GM21528 (cell line): ENCODE measurements around the gene RNF186.
"Not testable (repeated sequence)": the region's sequence is repeated elsewhere in the genome, so short reads cannot be mapped to it uniquely, and the experiment has no call there.

Experiments used
- ATAC-seq: cut with Tn5 transposase; IDR thresholded peaks from one replicate; pipeline ENCODE4 v1.9.1; 2021; ENCODE audit warnings: mild to moderate bottlenecking, moderate library complexity; ENCODE audit not compliant: unreplicated experiment, low FRiP score

Gene RNF186

DNA sequence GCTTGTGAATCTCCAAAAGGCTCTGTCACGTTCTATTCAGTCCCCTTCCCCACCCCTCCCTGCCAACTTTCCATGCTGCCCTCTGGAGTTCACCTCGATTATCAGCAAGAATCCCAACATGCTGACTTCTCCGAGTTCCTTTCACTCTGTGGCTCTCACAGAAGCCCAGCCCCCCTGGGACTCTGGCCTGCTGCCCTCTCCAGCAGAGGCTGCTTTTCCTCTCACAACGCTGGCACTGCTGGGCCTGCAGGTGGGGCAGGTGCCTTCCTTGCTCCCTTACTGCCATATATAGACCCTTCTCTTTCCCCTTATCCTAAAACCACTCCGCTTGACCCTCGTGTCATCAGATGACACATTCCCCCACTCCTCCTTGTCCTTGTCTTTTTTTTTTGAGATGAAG, 10.2 kb upstream of the RNF186 start:
- ATAC-seq = no peak

- ATAC-seq = no peak
Observed at GRCh38 chr1:19824541-19824940, 9.5 kb upstream of the RNF186 start.

- no peak for ATAC-seq
Observed at GRCh38 chr1:19824036-19824435, 9.0 kb upstream of the RNF186 start.

DNA sequence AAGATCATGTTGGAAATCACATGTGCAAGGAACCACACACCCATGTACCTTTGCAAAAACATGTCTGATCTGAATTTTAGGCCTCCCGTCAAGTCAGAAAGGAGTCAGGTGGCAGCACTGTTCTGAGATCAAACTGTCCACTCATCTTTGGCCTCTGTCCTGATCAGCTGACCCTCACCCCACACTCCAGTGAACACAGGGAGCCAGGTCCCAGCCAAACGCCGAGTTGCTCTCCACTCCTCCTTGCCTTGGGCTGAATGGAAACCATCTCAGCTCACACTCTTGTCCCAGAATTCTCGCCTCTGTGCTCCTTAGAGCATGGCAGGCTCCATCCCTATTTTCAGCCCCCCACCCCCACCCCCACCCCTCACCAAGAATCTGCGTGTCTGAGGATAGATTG, 4.6 kb upstream of the RNF186 start:
- no peak for ATAC-seq

- no peak for ATAC-seq
Observed at GRCh38 chr1:19818324-19818723, 3.2 kb upstream of the RNF186 start.

- ATAC-seq = no peak
Observed at GRCh38 chr1:19817160-19817559, 2.1 kb upstream of the RNF186 start.

GRCh38 chr1:19816737-19817086, 1.6 kb upstream of the RNF186 start:
- not testable (repeated sequence) for ATAC-seq

- ATAC-seq = no peak
Observed at GRCh38 chr1:19815801-19816736, 986 bp upstream of the RNF186 start.

- no peak for ATAC-seq
Observed at GRCh38 chr1:19814244-19814661, 830 bp downstream of the RNF186 start.

DNA sequence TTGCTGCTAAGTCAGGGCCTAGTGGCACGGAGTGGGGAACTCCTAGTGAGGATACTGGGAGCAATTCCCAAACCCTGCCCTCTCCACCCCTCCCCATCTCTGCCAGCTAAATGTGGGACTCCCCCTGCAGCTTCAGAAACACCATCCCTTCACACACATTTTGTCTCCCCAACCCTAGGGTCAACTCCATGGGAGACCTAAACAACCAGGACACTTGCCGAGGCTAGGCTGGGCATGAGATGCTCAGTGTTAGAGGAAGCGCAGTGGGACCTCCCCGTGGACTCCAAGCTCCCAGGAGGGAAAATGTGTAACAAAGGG, 1.5 kb downstream of the RNF186 start:
- no peak for ATAC-seq

- no peak for ATAC-seq
Observed at GRCh38 chr1:19812875-19813642, 2.0 kb downstream of the RNF186 start.

GRCh38 chr1:19811206-19811851, 3.8 kb downstream of the RNF186 start:
- ATAC-seq = no peak

DNA sequence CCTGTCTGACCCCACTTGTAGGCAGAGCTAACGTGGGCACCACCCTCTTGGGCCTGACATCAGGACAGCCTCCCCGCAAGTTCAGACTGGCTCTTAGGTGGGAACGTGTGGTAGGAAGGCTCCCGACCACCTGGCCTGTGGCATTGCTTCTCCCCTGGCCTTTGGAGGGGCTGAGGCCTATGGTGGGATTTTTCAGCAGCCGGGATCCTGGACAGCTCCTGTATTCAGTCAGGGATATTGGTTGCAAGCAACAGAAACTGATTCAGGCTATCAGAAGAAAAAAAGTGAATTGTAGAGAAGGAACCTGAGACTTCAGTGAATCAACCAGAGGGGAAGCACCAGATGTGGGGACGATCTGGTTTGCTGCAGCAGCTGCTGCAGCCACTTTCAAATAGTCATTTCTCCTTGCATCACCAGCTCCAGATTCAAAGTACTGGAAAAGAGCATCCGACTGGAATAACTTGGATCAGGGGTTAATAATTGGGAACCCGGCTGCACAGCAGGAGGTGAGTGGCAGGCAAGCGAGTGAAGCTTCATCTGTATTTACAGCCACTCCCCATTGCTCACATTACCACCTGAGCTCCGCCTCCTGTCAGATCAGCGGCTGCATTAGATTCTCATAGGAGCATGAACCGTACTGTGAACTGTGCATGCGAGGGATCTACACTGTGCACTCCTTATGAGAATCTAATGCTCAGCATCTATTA, 5.9 kb downstream of the RNF186 start:
- ATAC-seq = no peak

- ATAC-seq = no peak
Observed at GRCh38 chr1:19808351-19808750, 6.7 kb downstream of the RNF186 start.

DNA sequence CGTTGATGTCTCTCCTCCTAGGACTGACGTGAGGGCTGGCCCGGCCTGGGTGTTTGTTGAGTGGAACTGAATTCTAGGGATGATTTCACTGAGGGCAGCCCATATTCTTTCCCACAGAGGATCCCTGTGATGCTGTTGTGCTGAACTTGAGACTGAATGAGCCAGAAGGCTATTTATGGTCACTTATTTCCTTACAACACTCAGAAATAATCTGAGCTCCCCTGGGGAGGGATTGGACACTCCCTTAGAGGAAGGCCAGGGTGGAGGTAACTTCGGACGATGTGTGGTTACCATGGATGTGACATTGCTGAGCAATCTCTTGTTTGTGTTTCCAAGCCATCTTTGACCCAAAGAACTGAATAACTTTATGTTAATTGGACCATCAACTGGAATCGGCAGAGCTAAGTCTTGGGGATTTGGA, 10.2 kb downstream of the RNF186 start:
- no peak for ATAC-seq

DNA sequence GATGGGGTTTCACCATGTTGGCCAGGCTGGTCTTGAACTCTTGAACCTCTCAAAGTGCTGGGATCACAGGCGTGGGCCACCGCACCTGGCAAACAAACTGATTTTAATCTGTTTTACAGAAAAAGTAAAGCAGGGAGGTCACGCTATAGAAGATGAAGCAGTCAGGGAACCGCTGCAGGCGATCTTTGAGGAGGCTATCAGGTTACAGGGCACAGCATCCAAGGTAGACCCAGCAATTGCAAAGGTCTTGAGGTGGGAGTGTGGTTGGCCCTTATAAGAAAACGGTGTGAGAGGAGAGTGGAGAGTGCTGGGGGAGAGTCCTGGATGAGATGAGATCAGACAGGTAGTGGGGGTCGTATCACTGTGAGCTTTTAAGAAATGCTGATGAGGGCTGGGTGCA, 12.8 kb downstream of the RNF186 start:
- no peak for ATAC-seq

GRCh38 chr1:19800076-19800804, 14.8 kb downstream of the RNF186 start:
- ATAC-seq = peak; percentile 53

DNA sequence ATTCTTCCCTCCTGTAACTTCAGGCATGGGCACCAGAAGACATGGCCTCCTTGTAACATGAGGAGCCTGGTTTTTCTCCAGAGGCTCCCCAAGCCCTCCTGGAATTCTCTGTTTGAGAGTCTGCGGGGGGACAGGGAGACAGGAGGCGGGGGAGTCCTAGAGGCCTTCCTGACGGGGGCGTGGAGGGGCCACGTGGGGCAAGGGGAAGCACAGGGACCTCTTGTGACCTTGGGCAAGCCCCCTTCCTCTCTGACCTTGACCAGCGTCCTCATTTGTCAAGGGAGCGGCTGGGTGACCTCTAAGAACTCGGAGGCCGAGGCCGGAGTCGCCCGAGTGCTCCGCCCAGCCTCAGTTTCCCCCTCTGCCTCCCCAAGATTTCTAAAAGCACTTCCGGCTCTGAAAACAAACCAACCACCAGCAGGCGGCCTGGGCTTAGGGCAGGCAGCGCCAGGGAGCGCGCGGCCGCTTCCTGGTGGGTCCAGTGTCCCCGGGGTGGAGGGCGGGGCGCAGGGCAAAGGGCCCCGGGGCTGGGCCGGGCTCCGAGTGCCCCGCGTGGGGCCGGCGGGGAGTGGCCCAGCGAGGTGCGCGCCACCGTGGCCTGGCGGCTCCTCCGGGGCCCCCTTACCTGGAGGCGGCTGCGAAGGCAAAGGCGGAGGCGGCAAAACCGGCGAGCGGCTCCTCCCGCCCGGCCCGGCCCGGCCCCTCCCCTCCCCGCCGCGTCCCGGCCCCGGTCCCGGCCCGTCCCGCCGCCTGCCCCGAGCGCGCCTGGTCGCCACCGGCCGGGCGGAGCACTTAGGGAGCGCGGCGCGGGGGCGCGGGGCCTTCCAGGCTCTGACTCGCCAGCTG, 15.6 kb downstream of the RNF186 start, which contains the start of gene TMCO4:
Gene TMCO4, minus strand, starts transcription at position 687 of the 846 bp plus-strand sequence. CDS start 19,158 bp downstream, outside the sequence.
- peak; percentile 65 for ATAC-seq
